Activated naive CD8-positive, alpha-beta T cell treated with anti-CD3 and anti-CD28 coated beads, Interleukin-2, amount 10 ng/mL, durations not matched to agents 7 days and 5 days (primary cell): ENCODE measurements around the gene BLM. TPM values are rescaled to one million over a fixed set of nuclear protein-coding genes. Genes with fewer than 3 reads are reported as not detected.
A peak's percentile ranks its signal among the peaks of the same experiment; 100 is the strongest.
"Not testable (repeated sequence)": the region's sequence is repeated elsewhere in the genome, so short reads cannot be mapped to it uniquely, and the experiment has no call there.

Experiments
- ATAC-seq: fragments of 150-1000 bp; cut with Tn5 transposase; one replicate; pipeline ENCODE4 v1.10.0; 2021; ENCODE audit warnings: low read depth, moderate library complexity
- POLR2A ChIA-PET: fragments of 350-600 bp; sonication (Branson Sonifier 250); formaldehyde crosslinking; loops from one replicate; lab custom pipeline; 2021; ENCODE audit warnings: antibody characterized with exemption; lab: Charles Lee
- DNase-seq: peaks from one replicate; pipeline ENCODE4 v3.0.0; 2021
- H3K27ac Mint-ChIP-seq: one replicate; pipeline ENCODE4 v1.8.0; 2022; ENCODE audit warnings: mild to moderate bottlenecking, mixed read lengths
- H3K27me3 Mint-ChIP-seq: one replicate; pipeline ENCODE4 v1.8.0; 2022; ENCODE audit warnings: mild to moderate bottlenecking, moderate library complexity, mixed read lengths
- H3K36me3 Mint-ChIP-seq: one replicate; pipeline ENCODE4 v1.8.0; 2021; ENCODE audit warnings: mild to moderate bottlenecking, mixed read lengths
- H3K4me1 Mint-ChIP-seq: one replicate; pipeline ENCODE4 v1.8.0; 2021; ENCODE audit warnings: mixed read lengths
- H3K4me3 Mint-ChIP-seq: one replicate; pipeline ENCODE4 v1.8.0; 2022; ENCODE audit warnings: mild to moderate bottlenecking, moderate library complexity, mixed read lengths
- H3K9me3 Mint-ChIP-seq: one replicate; pipeline ENCODE4 v1.8.0; 2021; ENCODE audit warnings: mixed read lengths
- total RNA-seq, 2 experiments: library from RNA; stranded (reverse); gene quantifications; one replicate each; pipeline ENCODE4 v1.2.3, GENCODE V29; 2021

Gene BLM
- total RNA-seq, 2 experiments from 2014 or later, result 36.6 to 41.0 TPM

- peaks cover 17% of the 10 kb centered on the region for H3K36me3 Mint-ChIP-seq
- H3K27me3 Mint-ChIP-seq, result no peaks in the 10 kb centered on the region
Measured at GRCh38 chr15:90716317-90716975, 700 bp upstream of the BLM start.

GRCh38 chr15:90718232-90718631 is 1.1 kb downstream of the BLM start:
- Mint-ChIP-seq H3K27ac (peak overlapping the region; percentile 92), H3K9me3 (no peaks in the 10 kb centered on the region), H3K4me1 (peaks cover 22% of the 10 kb centered on the region), H3K4me3 (peak overlapping the region; percentile 96), H3K27me3 (no peaks in the 10 kb centered on the region), H3K36me3 (peaks cover 10% of the 10 kb centered on the region)
- DNase-seq (no peak), ATAC-seq (no peak)
- POLR2A ChIA-PET, result interaction anchor here (0.6 to 2.0 kb wide), 10 partner anchors 11 to 217 kb away, joined by 3 to 10 read pairs (median 3); partner anchors contain the start of genes HDDC3, MAN2A2 and UNC45A

More at GRCh38 chr15:90716317-90716975, 700 bp upstream of the BLM start:
- Mint-ChIP-seq H3K27ac (peak overlapping the region; percentile 92), H3K9me3 (no peaks in the 10 kb centered on the region), H3K4me1 (peaks cover 25% of the 10 kb centered on the region), H3K4me3 (peak overlapping the region; percentile 96)
- ATAC-seq (no peak), DNase-seq (no peak)
- POLR2A ChIA-PET, result interaction anchor here (0.5 to 2.0 kb wide), 33 partner anchors 9 to 977 kb away, joined by 3 to 17 read pairs (median 4); partner anchors contain the start of genes MAN2A2, RCCD1 and UNC45A

GRCh38 chr15:90720131-90720530 is 3.0 kb downstream of the BLM start:
- Mint-ChIP-seq H3K9me3 (no peaks in the 10 kb centered on the region), H3K27ac (no peak overlapping the region), H3K4me1 (peaks cover 24% of the 10 kb centered on the region), H3K36me3 (peaks cover 18% of the 10 kb centered on the region), H3K27me3 (no peaks in the 10 kb centered on the region), H3K4me3 (peak overlapping the region; percentile 36)
- ATAC-seq (no peak), DNase-seq (no peak)
- POLR2A ChIA-PET, result no interaction called here

- Mint-ChIP-seq H3K27me3 (no peaks in the 10 kb centered on the region), H3K27ac (no peak overlapping the region), H3K4me1 (peaks cover 9% of the 10 kb centered on the region), H3K9me3 (peaks cover 2% of the 10 kb centered on the region), H3K4me3 (no peak overlapping the region), H3K36me3 (peaks cover 51% of the 10 kb centered on the region)
- POLR2A ChIA-PET, result interaction anchor here (1.1 kb wide), 1 partner anchor 11 kb away, joined by 3 read pairs; no protein-coding TSS in a partner anchor
- DNase-seq (no peak), ATAC-seq (no peak)
Measured at GRCh38 chr15:90729261-90729660, 12.1 kb downstream of the BLM start.

GRCh38 chr15:90730290-90730689 is 13.1 kb downstream of the BLM start:
- POLR2A ChIA-PET, result no interaction called here
- Mint-ChIP-seq H3K4me1 (peaks cover 7% of the 10 kb centered on the region), H3K4me3 (no peak overlapping the region), H3K27me3 (no peaks in the 10 kb centered on the region), H3K27ac (no peak overlapping the region), H3K36me3 (peaks cover 48% of the 10 kb centered on the region), H3K9me3 (peaks cover 2% of the 10 kb centered on the region)
- DNase-seq (no peak), ATAC-seq (no peak)

GRCh38 chr15:90735923-90736322 is 18.8 kb downstream of the BLM start:
- ATAC-seq, result no peak
- Mint-ChIP-seq H3K9me3 (peaks cover 2% of the 10 kb centered on the region), H3K4me3 (no peak overlapping the region), H3K36me3 (peaks cover 60% of the 10 kb centered on the region), H3K27me3 (no peaks in the 10 kb centered on the region), H3K27ac (no peak overlapping the region), H3K4me1 (peaks cover 12% of the 10 kb centered on the region)
- no peak for DNase-seq
- POLR2A ChIA-PET, result interaction anchor here (0.6 to 0.7 kb wide), 2 partner anchors 194 to 207 kb away, joined by 3 to 5 read pairs; no protein-coding TSS in a partner anchor

- ATAC-seq, H3K27ac Mint-ChIP-seq, H3K9me3 Mint-ChIP-seq, H3K27me3 Mint-ChIP-seq, H3K4me3 Mint-ChIP-seq, POLR2A ChIA-PET, DNase-seq: not testable (repeated sequence)
- Mint-ChIP-seq H3K36me3 (peaks cover 49% of the 10 kb centered on the region), H3K4me1 (peaks cover 19% of the 10 kb centered on the region)
Measured at GRCh38 chr15:90740545-90740944, 23.4 kb downstream of the BLM start.

- Mint-ChIP-seq H3K36me3 (peaks cover 45% of the 10 kb centered on the region), H3K27ac (no peak overlapping the region), H3K4me1 (peaks cover 19% of the 10 kb centered on the region), H3K9me3 (no peaks in the 10 kb centered on the region), H3K4me3 (no peak overlapping the region), H3K27me3 (no peaks in the 10 kb centered on the region)
- ATAC-seq, result no peak
- no peak for DNase-seq
- POLR2A ChIA-PET, result interaction anchor here (0.7 kb wide), 1 partner anchor 94 kb away, joined by 3 read pairs; no protein-coding TSS in a partner anchor
Measured at GRCh38 chr15:90742087-90742486, 24.9 kb downstream of the BLM start.

- Mint-ChIP-seq H3K27ac (no peak overlapping the region), H3K9me3 (no peaks in the 10 kb centered on the region), H3K4me1 (peaks cover 19% of the 10 kb centered on the region), H3K27me3 (no peaks in the 10 kb centered on the region), H3K36me3 (peaks cover 39% of the 10 kb centered on the region), H3K4me3 (no peak overlapping the region)
- ATAC-seq, result no peak
- POLR2A ChIA-PET, result no interaction called here
- DNase-seq, result no peak
Measured at GRCh38 chr15:90743407-90743806, 26.3 kb downstream of the BLM start.

GRCh38 chr15:90744759-90745402 is 27.7 kb downstream of the BLM start:
- Mint-ChIP-seq H3K9me3 (no peaks in the 10 kb centered on the region), H3K4me3 (no peak overlapping the region), H3K36me3 (peaks cover 41% of the 10 kb centered on the region), H3K27me3 (no peaks in the 10 kb centered on the region), H3K27ac (no peak overlapping the region), H3K4me1 (peaks cover 20% of the 10 kb centered on the region)
- ATAC-seq (no peak), DNase-seq (no peak)
- POLR2A ChIA-PET, result interaction anchor here (1.0 kb wide), 1 partner anchor 37 kb away, joined by 3 read pairs; no protein-coding TSS in a partner anchor

GRCh38 chr15:90749754-90750153 is 32.6 kb downstream of the BLM start:
- H3K4me1 Mint-ChIP-seq, result peaks cover 20% of the 10 kb centered on the region
- H3K36me3 Mint-ChIP-seq, result peaks cover 36% of the 10 kb centered on the region

GRCh38 chr15:90750186-90750585 is 33.0 kb downstream of the BLM start:
- Mint-ChIP-seq H3K4me3 (no peak overlapping the region), H3K27me3 (no peaks in the 10 kb centered on the region), H3K36me3 (peaks cover 36% of the 10 kb centered on the region), H3K27ac (no peak overlapping the region), H3K4me1 (peaks cover 20% of the 10 kb centered on the region), H3K9me3 (no peaks in the 10 kb centered on the region)
- POLR2A ChIA-PET, result no interaction called here
- no peak for DNase-seq
- no peak for ATAC-seq

More at GRCh38 chr15:90749754-90750153, 32.6 kb downstream of the BLM start:
- Mint-ChIP-seq H3K9me3 (no peaks in the 10 kb centered on the region), H3K27ac (no peak overlapping the region), H3K4me3 (no peak overlapping the region), H3K27me3 (no peaks in the 10 kb centered on the region)
- DNase-seq (no peak), ATAC-seq (no peak)
- POLR2A ChIA-PET, result no interaction called here

GRCh38 chr15:90751300-90751825 is 34.2 kb downstream of the BLM start:
- Mint-ChIP-seq H3K9me3 (no peaks in the 10 kb centered on the region), H3K4me1 (peaks cover 19% of the 10 kb centered on the region), H3K27me3 (no peaks in the 10 kb centered on the region), H3K4me3 (no peak overlapping the region), H3K36me3 (peaks cover 40% of the 10 kb centered on the region), H3K27ac (no peak overlapping the region)
- POLR2A ChIA-PET, result no interaction called here
- no peak for ATAC-seq
- DNase-seq, result no peak
